ENCODE results near the gene TRRAP.

TRRAP gene

DNA sequence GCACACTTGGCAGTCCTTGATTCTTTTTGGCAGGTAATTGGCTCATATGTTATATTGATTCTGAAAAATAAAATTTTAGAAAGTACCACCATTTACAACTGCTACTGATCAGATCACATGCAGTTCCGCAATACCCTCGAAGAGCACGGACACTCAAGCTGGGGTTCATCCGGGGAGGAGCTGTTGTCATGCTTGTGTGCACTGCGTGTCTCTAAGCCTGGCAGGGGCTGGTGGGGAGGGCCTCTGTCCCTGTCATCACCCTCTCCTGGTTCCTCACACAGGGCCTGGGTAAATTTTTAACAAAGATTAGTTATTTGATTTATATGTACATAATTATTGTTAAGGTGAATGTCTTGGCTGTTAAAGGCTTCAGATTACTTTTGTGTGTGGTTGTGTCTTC is 45.2 kb downstream of the TRRAP start:
- H3K27ac Mint-ChIP-seq = no peak overlapping the region

DNA sequence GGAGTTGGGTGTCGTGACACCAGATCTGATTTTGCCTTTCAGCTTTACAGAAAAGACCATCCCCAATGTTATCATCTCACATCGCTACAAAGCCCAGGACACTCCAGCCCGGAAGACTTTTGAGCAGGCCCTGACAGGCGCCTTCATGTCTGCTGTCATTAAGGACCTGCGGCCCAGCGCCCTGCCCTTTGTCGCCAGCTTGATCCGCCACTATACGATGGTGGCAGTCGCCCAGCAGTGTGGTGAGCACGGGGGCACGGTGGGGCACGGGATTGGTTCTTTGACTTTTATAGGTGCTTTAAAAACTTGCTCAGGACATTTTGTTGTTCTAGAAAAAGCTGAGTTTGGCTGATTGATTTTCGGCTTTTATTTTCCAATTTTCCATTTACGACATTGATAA is 48.8 kb downstream of the TRRAP start:
- H3K4me3 Mint-ChIP-seq = no peak overlapping the region
- peaks cover 95% of the 10 kb centered on the region for H3K36me3 Mint-ChIP-seq (ENCODE audit: low read depth)
- no peaks in the 10 kb centered on the region for H3K27me3 Mint-ChIP-seq
- H3K27ac Mint-ChIP-seq = no peak overlapping the region
- no peaks in the 10 kb centered on the region for H3K9me3 Mint-ChIP-seq
- intact Hi-C loops (cut with micrococcal nuclease) = no loop called here
- no peaks in the 10 kb centered on the region for H3K4me1 Mint-ChIP-seq (ENCODE audit: low read depth)

More for the DNA sequence above, 45.2 kb downstream of the TRRAP start:
- peaks cover 100% of the 10 kb centered on the region for H3K36me3 Mint-ChIP-seq (ENCODE audit: low read depth)
- intact Hi-C loops (cut with micrococcal nuclease) = no loop called here
- no peak overlapping the region for H3K4me3 Mint-ChIP-seq
- H3K4me1 Mint-ChIP-seq (ENCODE audit: low read depth) = no peaks in the 10 kb centered on the region
- no peaks in the 10 kb centered on the region for H3K27me3 Mint-ChIP-seq
- no peaks in the 10 kb centered on the region for H3K9me3 Mint-ChIP-seq

DNA sequence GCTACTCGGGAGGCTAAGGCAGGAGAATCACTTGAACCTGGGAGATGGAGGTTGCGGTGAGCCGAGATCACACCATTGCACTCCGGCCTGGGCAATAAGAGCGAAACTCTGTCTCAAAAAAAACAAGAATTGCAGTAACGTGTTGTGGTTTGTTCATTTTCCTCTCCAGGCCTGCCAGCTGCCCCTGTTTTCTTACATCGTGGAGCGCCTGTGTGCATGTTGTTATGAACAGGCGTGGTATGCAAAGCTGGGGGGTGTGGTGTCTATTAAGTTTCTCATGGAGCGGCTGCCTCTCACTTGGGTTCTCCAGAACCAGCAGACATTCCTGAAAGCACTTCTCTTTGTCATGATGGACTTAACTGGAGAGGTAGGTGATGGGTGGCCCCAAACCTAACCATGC is 52.1 kb downstream of the TRRAP start:
- no peak overlapping the region for H3K27ac Mint-ChIP-seq
- peaks cover 93% of the 10 kb centered on the region for H3K36me3 Mint-ChIP-seq (ENCODE audit: low read depth)
- H3K4me3 Mint-ChIP-seq = no peak overlapping the region
- no peaks in the 10 kb centered on the region for H3K27me3 Mint-ChIP-seq
- no peaks in the 10 kb centered on the region for H3K4me1 Mint-ChIP-seq (ENCODE audit: low read depth)
- no peaks in the 10 kb centered on the region for H3K9me3 Mint-ChIP-seq
- intact Hi-C loops (cut with micrococcal nuclease) = no loop called here

DNA sequence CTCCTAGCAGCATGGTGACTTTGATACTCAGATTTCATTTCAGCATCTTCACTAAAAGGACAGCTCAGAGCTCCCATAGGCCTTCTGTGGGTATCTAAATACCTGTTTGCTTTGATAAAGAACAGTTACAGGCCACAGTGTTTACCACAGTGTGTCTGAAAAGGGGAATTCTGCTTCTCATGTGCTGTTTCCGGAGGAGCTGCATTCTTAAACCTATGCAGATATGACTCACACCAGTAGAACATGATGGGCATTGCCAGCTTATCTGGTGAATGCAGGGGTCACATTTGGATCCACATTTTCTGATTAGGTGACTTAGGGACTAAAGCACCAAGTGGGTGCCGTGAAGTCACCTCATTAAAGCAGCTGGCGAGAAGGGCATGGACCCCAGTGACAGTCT is 52.6 kb downstream of the TRRAP start:
- H3K36me3 Mint-ChIP-seq (ENCODE audit: low read depth) = peaks cover 93% of the 10 kb centered on the region
- no peaks in the 10 kb centered on the region for H3K9me3 Mint-ChIP-seq
- H3K27ac Mint-ChIP-seq = no peak overlapping the region
- no peaks in the 10 kb centered on the region for H3K4me1 Mint-ChIP-seq (ENCODE audit: low read depth)
- intact Hi-C loops (cut with micrococcal nuclease) = no loop called here
- H3K4me3 Mint-ChIP-seq = no peak overlapping the region
- no peaks in the 10 kb centered on the region for H3K27me3 Mint-ChIP-seq

DNA sequence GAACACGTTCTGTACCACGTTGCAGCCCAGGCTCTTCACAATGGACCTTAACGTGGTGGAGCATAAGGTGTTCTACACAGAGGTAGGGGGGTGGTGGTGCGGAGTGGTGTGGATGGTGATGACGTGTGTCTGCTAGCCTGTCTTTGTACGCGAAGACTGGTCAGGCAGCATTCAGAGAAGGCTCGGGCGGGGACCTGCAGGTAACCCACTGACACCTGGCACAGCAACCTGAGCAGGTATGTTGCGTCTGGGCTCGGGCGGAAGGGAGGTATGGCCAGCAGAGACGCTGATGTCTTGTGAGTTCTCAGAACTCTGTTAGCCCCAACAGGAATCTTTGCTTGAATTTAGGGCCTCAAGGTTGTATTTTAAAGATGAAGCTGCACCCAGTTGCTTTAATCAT is 55.0 kb downstream of the TRRAP start:
- Mint-ChIP-seq H3K36me3 (ENCODE audit: low read depth) (peaks cover 93% of the 10 kb centered on the region), H3K27me3 (no peaks in the 10 kb centered on the region)

DNA sequence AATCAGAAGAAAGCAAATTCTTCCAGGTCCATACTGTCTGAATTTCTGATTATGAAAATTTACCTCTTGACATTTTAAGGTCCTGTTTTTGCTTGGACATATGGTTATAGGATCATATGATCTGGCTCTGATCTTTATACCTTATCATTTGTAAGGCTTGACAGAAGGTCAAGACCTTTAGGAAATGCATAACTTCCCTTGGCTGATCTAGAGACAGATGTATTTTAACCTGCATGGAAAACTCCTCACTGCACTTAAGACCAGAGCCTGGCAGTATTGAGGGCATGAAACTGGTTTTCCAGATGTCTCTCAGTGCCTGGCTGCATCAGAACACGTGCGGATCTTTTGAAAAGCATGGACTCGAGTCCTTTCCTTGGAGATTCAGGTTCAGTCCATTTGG is 55.9 kb downstream of the TRRAP start:
- Mint-ChIP-seq H3K4me1 (ENCODE audit: low read depth) (no peaks in the 10 kb centered on the region), H3K27me3 (no peaks in the 10 kb centered on the region), H3K36me3 (ENCODE audit: low read depth) (peaks cover 93% of the 10 kb centered on the region), H3K4me3 (no peak overlapping the region), H3K9me3 (no peaks in the 10 kb centered on the region), H3K27ac (no peak overlapping the region)
- intact Hi-C loops (cut with micrococcal nuclease) = no loop called here

More for the DNA sequence above, 55.0 kb downstream of the TRRAP start:
- Mint-ChIP-seq H3K27ac (no peak overlapping the region), H3K4me3 (no peak overlapping the region), H3K9me3 (no peaks in the 10 kb centered on the region), H3K4me1 (ENCODE audit: low read depth) (no peaks in the 10 kb centered on the region)
- intact Hi-C loops (cut with micrococcal nuclease) = no loop called here

DNA sequence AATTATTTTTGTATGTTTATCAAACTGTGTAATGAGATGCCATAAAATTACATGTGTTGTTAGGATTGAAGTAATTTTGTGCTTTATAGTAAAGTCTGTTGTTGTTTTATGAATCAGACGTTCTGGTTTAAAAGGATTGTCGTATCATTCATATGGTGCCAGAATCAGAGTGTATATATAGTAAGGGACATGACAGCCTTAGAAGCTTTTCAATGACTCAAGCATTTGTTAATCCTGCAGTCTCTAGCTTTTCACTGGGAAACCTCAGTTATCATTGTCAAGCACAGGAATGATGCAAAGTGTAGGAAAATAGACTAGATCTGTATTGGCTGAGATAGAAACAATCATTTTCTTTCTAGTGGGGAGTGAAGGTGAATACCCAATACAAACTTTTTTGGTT is 57.5 kb downstream of the TRRAP start:
- Mint-ChIP-seq H3K36me3 (ENCODE audit: low read depth) (peaks cover 96% of the 10 kb centered on the region), H3K27me3 (no peaks in the 10 kb centered on the region), H3K4me3 (no peak overlapping the region), H3K4me1 (ENCODE audit: low read depth) (no peaks in the 10 kb centered on the region), H3K27ac (no peak overlapping the region), H3K9me3 (no peaks in the 10 kb centered on the region)
- intact Hi-C loops (cut with micrococcal nuclease) = no loop called here

DNA sequence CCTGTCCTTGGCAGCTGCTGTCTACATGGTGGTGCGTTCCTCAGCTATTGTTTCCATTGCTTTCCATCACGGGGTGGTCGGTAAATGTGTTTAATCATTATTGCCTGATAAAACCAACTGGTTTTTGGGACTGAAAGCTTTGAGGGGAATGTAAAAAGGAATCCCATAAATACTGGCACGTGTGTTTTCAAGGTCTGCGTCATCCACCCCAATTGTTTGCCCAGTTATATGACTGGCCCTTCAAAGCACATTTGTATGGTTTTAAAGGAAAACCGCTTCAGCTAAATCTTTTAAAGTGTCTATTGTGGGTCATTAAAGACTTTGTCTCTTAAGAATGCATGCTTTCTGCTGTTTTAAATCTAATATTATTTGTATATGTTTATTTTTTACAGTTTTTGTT is 65.0 kb downstream of the TRRAP start:
- Mint-ChIP-seq H3K9me3 (no peaks in the 10 kb centered on the region), H3K36me3 (ENCODE audit: low read depth) (peaks cover 99% of the 10 kb centered on the region), H3K4me3 (no peak overlapping the region), H3K27me3 (no peaks in the 10 kb centered on the region), H3K27ac (no peak overlapping the region), H3K4me1 (ENCODE audit: low read depth) (no peaks in the 10 kb centered on the region)
- intact Hi-C loops (cut with micrococcal nuclease) = no loop called here

DNA sequence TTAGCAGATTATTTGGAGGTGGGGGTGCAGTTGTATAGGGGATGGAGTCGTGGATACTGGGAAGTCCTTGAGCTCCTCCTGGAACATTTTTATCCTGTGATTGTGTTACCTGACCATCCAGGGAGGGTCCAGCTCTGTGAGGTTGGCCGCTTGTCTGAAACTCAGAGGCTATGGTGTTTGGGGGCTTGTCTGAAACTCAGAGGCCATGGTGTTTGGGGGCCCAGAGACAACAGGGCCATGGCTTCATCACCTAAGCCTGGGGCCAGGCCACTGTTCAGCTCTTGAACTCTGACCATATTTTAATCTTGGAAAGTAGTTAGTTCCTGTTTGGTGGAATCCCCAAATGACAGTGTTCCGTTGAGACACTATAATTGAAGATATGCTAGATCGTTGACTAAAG is 66.1 kb downstream of the TRRAP start:
- H3K36me3 Mint-ChIP-seq (ENCODE audit: low read depth) = peaks cover 99% of the 10 kb centered on the region
- H3K27me3 Mint-ChIP-seq = no peaks in the 10 kb centered on the region
- intact Hi-C loops (cut with micrococcal nuclease) = no loop called here
- no peak overlapping the region for H3K27ac Mint-ChIP-seq
- H3K4me3 Mint-ChIP-seq = no peak overlapping the region
- no peaks in the 10 kb centered on the region for H3K9me3 Mint-ChIP-seq
- H3K4me1 Mint-ChIP-seq (ENCODE audit: low read depth) = no peaks in the 10 kb centered on the region

DNA sequence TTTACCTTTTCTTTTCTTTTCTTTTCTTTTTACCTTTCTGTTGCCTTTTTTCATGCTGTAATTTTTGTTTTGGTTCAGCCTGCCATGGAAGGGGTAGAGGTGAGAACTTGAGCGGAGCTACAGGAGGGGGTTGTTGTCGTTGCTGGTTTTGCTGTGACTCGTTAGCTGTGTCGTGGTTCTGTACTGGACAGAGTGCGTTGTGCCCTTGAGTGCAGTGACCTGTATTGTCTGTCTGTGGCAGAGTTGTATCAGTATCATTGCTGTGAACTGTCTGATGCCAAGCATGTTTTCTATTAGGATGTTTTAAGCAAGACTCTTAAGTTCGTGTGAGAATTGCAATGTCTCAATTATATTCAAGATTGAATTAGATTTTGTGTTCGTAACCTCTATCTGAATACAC is 67.5 kb downstream of the TRRAP start:
- intact Hi-C loops (cut with micrococcal nuclease) = no loop called here

DNA sequence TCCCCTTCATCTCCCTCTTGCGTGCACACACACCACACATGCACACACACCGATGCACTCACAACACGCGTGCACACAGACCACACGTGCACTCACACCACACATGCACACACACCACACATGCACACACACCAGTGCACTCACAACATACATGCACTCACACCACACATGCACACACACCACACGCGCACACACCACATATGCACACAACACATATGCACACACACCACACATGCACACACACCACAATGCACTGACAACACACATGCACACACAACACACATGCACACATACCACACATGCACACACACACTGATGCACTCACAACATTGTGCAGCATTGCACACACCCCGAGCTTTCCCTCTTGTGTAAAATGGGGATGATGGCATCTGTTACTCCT is 68.1 kb downstream of the TRRAP start:
- H3K27ac Mint-ChIP-seq = no peak overlapping the region
- H3K36me3 Mint-ChIP-seq (ENCODE audit: low read depth) = peaks cover 99% of the 10 kb centered on the region
- intact Hi-C loops (cut with micrococcal nuclease) = no loop called here
- H3K4me1 Mint-ChIP-seq (ENCODE audit: low read depth) = no peaks in the 10 kb centered on the region
- H3K9me3 Mint-ChIP-seq = no peaks in the 10 kb centered on the region
- no peak overlapping the region for H3K4me3 Mint-ChIP-seq
- H3K27me3 Mint-ChIP-seq = no peaks in the 10 kb centered on the region

More for the DNA sequence above, 67.5 kb downstream of the TRRAP start:
- no peaks in the 10 kb centered on the region for H3K9me3 Mint-ChIP-seq
- H3K36me3 Mint-ChIP-seq (ENCODE audit: low read depth) = peaks cover 99% of the 10 kb centered on the region
- H3K27ac Mint-ChIP-seq = no peak overlapping the region
- no peak overlapping the region for H3K4me3 Mint-ChIP-seq
- H3K27me3 Mint-ChIP-seq = no peaks in the 10 kb centered on the region
- H3K4me1 Mint-ChIP-seq (ENCODE audit: low read depth) = no peaks in the 10 kb centered on the region

DNA sequence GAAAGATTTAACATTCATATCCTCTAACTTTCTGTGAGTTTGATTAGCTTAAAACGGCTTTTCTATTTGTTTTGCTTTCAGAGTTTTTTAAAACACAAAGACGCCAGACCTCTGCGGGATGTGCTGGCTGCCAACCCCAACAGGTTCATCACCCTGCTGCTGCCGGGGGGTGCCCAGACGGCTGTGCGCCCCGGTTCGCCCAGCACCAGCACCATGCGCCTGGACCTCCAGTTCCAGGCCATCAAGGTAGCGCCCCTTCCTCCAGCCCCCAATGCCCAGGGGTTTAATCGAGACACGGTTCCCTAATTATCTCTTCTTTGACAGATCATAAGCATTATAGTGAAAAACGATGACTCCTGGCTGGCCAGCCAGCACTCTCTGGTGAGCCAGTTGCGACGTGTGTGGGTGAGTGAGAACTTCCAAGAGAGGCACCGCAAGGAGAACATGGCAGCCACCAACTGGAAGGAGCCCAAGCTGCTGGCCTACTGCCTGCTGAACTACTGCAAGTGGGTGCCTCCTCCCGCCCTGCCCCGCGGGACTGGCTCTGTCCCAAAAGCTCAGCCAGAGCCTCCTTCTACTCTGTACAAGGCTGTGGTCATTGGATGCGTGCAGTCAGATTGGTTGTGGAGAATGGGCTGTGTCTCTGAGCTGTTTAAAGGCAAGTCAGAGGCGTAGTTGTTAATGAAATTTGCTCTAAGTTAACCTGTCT is 71.2 kb downstream of the TRRAP start:
- Mint-ChIP-seq H3K4me1 (ENCODE audit: low read depth) (no peaks in the 10 kb centered on the region), H3K9me3 (no peaks in the 10 kb centered on the region), H3K36me3 (ENCODE audit: low read depth) (peaks cover 100% of the 10 kb centered on the region), H3K27me3 (no peaks in the 10 kb centered on the region), H3K4me3 (no peak overlapping the region), H3K27ac (no peak overlapping the region)
- intact Hi-C loops (cut with micrococcal nuclease) = no loop called here

DNA sequence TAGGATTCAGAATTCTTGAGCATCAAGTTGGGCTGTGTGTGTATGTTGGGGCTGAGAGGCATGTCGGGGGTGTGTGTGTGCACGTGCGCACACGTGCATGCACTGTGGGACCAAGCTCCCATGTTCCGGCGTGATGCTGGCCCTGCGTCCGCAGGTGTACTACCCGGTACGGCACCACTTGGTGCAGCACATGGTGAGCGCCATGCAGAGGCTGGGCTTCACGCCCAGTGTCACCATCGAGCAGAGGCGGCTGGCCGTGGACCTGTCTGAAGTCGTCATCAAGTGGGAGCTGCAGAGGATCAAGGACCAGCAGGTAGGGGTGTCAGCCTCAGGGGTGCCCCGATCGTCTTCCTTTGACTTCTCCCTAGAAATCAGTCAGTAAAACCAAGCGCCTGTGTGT is 77.7 kb downstream of the TRRAP start:
- no peak overlapping the region for H3K27ac Mint-ChIP-seq

DNA sequence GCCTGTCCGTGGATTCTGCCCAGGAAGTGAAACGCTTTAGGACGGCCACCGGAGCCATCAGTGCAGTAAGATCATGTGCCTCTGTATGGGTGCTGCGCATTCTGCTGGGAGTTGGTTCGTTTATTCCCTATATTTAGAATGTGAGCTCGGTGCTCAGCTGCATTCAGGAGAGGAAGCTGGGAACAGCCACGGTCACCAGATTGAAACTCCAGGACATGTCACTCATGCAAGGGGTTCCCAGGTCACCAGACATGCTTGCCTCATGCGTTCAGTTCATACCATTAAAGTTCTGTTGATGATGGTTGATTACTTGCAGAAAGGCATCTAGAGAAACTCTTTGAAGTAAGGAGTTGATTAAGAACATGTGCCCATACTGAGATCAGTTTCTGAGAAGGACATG is 78.1 kb downstream of the TRRAP start:
- H3K27me3 Mint-ChIP-seq = no peaks in the 10 kb centered on the region
- H3K27ac Mint-ChIP-seq = no peak overlapping the region
- no peak overlapping the region for H3K4me3 Mint-ChIP-seq
- intact Hi-C loops (cut with micrococcal nuclease) = no loop called here
- peaks cover 100% of the 10 kb centered on the region for H3K36me3 Mint-ChIP-seq (ENCODE audit: low read depth)
- H3K9me3 Mint-ChIP-seq = no peaks in the 10 kb centered on the region
- no peaks in the 10 kb centered on the region for H3K4me1 Mint-ChIP-seq (ENCODE audit: low read depth)

More for the DNA sequence above, 77.7 kb downstream of the TRRAP start:
- Mint-ChIP-seq H3K4me1 (ENCODE audit: low read depth) (no peaks in the 10 kb centered on the region), H3K27me3 (no peaks in the 10 kb centered on the region), H3K9me3 (no peaks in the 10 kb centered on the region), H3K36me3 (ENCODE audit: low read depth) (peaks cover 100% of the 10 kb centered on the region), H3K4me3 (no peak overlapping the region)
- intact Hi-C loops (cut with micrococcal nuclease) = no loop called here

DNA sequence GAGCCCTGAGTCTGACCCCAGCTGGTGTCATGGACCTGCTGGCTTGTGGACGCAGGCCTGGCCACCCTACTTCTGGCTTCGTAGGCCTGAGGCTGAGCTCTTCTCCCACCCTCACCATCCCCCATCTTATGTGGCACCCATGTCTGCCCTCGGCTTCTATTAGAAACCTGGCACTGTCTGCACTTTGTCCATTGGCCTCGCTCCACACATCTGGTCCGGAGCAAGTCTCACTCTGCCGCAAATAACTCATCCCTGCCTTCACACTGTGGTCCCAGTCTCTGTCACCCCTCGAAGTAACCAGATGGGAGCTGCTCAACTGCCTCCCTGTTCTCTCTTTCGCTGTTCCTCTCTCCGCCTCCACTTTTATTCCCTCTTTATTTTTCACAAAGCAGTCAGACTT is 78.6 kb downstream of the TRRAP start:
- Mint-ChIP-seq H3K4me3 (no peak overlapping the region), H3K27ac (no peak overlapping the region), H3K36me3 (ENCODE audit: low read depth) (peaks cover 100% of the 10 kb centered on the region), H3K27me3 (no peaks in the 10 kb centered on the region), H3K9me3 (no peaks in the 10 kb centered on the region), H3K4me1 (ENCODE audit: low read depth) (no peaks in the 10 kb centered on the region)
- intact Hi-C loops (cut with micrococcal nuclease) = no loop called here
